Stimulated activated CD8-positive, alpha-beta memory T cell treated with anti-CD3 and anti-CD28 coated beads, Interleukin-2, amount 100 ng/mL, for 1 hour (primary cell): Measurements from ENCODE around the gene SUSD6.
"Not testable (repeated sequence)": the region's sequence is repeated elsewhere in the genome, so short reads cannot be mapped to it uniquely, and the experiment has no call there.

Experiments used
- DNase-seq, 2 donors: peaks; one replicate each; pipeline ENCODE4 v3.0.0-alpha.2; 2020; ENCODE audit warnings: low read depth in 2 of 2

Gene SUSD6

GRCh38 chr14:69694730-69695281 lies 83.4 kb downstream of the SUSD6 start:
- no peak for DNase-seq

GRCh38 chr14:69695322-69696203 lies 84.2 kb downstream of the SUSD6 start:
- DNase-seq: no peak

- no peak for DNase-seq
These were observed 84.8 kb downstream of the SUSD6 start for GRCh38 chr14:69696204-69696527.

GRCh38 chr14:69696633-69697557 lies 85.5 kb downstream of the SUSD6 start:
- DNase-seq: no peak

GRCh38 chr14:69698572-69698971 lies 87.2 kb downstream of the SUSD6 start:
- no peak for DNase-seq

GRCh38 chr14:69699243-69699642 lies 87.8 kb downstream of the SUSD6 start:
- not testable (repeated sequence) for DNase-seq

GRCh38 chr14:69699748-69700303 lies 88.4 kb downstream of the SUSD6 start:
- DNase-seq: no peak

- no peak for DNase-seq
These were observed 89.2 kb downstream of the SUSD6 start for GRCh38 chr14:69700575-69700974.

GRCh38 chr14:69701291-69701690 lies 89.9 kb downstream of the SUSD6 start:
- no peak for DNase-seq

GRCh38 chr14:69701857-69702256 lies 90.5 kb downstream of the SUSD6 start:
- no peak for DNase-seq

GRCh38 chr14:69703047-69704039 lies 91.9 kb downstream of the SUSD6 start:
- DNase-seq: no peak

- DNase-seq: no peak
These were observed 92.9 kb downstream of the SUSD6 start for GRCh38 chr14:69704319-69704718.

- DNase-seq: no peak
These were observed 94.3 kb downstream of the SUSD6 start for GRCh38 chr14:69705706-69706105.

- no peak for DNase-seq
These were observed 96.7 kb downstream of the SUSD6 start for GRCh38 chr14:69708049-69708448.

- no peak for DNase-seq
These were observed 97.5 kb downstream of the SUSD6 start for GRCh38 chr14:69708586-69709560.

GRCh38 chr14:69710378-69710777 lies 99.0 kb downstream of the SUSD6 start:
- no peak for DNase-seq

- DNase-seq: no peak
These were observed 99.7 kb downstream of the SUSD6 start for GRCh38 chr14:69711065-69711464.

GRCh38 chr14:69711477-69711876 lies 100.1 kb downstream of the SUSD6 start:
- no peak for DNase-seq

GRCh38 chr14:69711881-69712560 lies 100.6 kb downstream of the SUSD6 start:
- no peak for DNase-seq
